ENCODE results near the gene PRKRIP1. TPM values are rescaled to one million over a fixed set of nuclear protein-coding genes. Genes with fewer than 3 reads are reported as not detected.
A peak's percentile ranks its signal among the peaks of the same experiment; 100 is the strongest.

Gene PRKRIP1
- total RNA-seq, 4 donors from 2014 or later = 15.6 to 29.9 (median 20.2) TPM

DNA sequence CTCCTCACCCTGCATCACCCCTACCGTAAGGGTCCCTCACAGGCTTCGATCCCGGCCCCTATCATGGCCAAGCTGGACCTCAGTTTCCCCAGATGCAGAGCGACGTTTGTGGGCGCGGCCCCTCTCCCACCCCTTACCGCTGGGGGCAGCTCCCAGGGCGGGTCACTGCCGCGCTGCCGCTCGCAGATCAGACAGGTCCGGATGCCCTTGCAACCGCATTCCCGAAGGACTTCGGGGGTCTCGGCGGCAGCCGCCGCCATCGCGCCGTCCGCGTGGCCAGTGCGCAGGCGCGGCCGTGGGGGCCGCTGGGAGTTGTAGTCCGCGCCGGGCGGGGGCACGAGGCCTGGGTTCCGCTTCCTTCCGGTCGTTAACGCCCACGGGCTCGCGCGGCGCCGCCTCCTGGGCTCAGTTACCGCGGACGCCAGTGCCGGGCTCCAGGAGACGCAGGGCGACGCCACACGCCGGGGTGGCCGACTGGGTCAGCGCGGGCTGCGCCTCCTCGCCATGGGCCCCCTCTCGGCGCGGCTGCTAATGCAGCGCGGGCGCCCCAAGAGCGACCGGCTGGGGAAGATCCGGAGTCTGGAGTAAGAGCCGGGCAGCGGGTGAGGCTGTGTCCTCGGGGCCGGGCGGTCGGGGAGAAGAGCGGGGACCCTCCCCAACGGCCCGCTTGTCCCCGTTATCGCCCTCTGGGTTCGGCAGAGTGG lies 68.6 kb downstream of the PRKRIP1 start, which contains the start of the genes ALKBH4 and LRWD1:
ALKBH4 (minus strand) TSS at position 287 of the 704 bp plus-strand sequence; CDS start at position 260, 27 bp downstream.
LRWD1 (plus strand) TSS at position 408 of the 704 bp plus-strand sequence; CDS start at position 505, 97 bp downstream.
- TF ChIP-seq, protein P1, sequence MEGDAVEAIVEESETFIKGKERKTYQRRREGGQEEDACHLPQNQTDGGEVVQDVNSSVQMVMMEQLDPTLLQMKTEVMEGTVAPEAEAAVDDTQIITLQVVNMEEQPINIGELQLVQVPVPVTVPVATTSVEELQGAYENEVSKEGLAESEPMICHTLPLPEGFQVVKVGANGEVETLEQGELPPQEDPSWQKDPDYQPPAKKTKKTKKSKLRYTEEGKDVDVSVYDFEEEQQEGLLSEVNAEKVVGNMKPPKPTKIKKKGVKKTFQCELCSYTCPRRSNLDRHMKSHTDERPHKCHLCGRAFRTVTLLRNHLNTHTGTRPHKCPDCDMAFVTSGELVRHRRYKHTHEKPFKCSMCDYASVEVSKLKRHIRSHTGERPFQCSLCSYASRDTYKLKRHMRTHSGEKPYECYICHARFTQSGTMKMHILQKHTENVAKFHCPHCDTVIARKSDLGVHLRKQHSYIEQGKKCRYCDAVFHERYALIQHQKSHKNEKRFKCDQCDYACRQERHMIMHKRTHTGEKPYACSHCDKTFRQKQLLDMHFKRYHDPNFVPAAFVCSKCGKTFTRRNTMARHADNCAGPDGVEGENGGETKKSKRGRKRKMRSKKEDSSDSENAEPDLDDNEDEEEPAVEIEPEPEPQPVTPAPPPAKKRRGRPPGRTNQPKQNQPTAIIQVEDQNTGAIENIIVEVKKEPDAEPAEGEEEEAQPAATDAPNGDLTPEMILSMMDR (IDR thresholded peaks at IDR 0.05) = no peak
- ATAC-seq (ENCODE audit: low FRiP score) (peak; percentile 88), DNase-seq (ENCODE audit: low spot score) (peak; percentile 79)

DNA sequence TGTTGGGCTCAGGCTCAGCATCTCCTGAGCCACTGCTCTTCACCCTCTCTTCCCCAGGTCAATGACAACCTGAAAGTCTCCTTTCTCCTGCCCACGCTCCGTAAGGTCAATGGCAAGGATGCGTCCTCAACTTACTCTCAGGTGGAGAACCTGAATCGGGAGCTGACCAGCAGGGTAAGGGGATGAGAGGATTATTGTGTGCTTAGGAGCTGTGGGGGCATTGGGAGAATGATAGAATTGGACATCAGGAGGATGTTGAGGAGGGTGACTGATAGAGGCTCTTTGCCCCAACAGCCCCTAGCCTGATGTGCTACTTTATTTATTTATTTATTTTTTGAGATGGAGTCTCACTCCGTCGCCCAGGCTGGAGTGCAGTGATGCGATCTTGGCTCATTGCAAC lies 69.9 kb downstream of the PRKRIP1 start:
- TF ChIP-seq, protein P1 (IDR thresholded peaks at IDR 0.05) = no peak
- ATAC-seq (ENCODE audit: low FRiP score) (no peak), DNase-seq (ENCODE audit: low spot score) (no peak)

DNA sequence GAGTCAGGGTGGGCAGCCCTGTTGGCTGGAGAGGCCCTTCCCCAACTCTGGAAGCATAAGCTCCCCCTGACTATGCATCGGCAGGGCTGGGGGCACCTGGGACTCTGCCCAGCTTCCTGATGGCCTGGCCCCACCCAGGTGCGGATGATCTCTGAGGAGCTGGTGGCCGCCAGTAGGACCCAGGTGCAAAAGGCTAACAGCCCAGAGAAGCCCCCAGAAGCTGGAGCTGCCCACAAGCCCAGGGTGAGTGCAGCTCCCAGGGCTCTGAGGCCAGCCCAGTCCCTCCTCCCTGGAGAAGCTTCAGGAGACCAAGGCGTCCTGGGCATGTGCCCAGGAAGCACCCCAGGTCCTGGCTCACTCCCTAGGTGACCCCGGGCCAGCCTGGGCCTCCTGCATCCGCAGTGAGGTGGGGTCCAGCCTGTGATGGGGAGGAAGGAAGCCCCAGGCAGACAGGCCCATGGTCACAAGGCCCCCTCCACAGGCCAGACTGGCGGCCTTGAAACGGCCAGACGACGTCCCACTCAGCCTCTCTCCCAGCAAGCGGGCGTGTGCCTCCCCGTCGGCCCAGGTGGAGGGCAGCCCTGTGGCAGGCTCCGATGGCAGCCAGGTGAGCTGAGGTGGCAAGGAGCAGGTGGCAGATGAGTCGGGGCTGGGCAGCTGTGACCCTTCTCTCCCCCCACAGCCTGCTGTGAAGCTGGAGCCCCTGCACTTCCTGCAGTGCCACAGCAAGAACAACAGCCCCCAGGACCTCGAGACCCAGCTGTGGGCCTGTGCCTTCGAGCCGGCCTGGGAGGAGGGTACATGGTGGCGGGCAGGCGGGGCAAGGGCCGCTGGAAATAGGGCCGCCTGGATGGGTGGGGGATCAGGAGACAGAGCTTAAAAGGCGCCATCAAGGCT lies 71.7 kb downstream of the PRKRIP1 start:
- no peak for ATAC-seq (ENCODE audit: low FRiP score)
- TF ChIP-seq, protein P1 (IDR thresholded peaks at IDR 0.05) = no peak
- no peak for DNase-seq (ENCODE audit: low spot score)

DNA sequence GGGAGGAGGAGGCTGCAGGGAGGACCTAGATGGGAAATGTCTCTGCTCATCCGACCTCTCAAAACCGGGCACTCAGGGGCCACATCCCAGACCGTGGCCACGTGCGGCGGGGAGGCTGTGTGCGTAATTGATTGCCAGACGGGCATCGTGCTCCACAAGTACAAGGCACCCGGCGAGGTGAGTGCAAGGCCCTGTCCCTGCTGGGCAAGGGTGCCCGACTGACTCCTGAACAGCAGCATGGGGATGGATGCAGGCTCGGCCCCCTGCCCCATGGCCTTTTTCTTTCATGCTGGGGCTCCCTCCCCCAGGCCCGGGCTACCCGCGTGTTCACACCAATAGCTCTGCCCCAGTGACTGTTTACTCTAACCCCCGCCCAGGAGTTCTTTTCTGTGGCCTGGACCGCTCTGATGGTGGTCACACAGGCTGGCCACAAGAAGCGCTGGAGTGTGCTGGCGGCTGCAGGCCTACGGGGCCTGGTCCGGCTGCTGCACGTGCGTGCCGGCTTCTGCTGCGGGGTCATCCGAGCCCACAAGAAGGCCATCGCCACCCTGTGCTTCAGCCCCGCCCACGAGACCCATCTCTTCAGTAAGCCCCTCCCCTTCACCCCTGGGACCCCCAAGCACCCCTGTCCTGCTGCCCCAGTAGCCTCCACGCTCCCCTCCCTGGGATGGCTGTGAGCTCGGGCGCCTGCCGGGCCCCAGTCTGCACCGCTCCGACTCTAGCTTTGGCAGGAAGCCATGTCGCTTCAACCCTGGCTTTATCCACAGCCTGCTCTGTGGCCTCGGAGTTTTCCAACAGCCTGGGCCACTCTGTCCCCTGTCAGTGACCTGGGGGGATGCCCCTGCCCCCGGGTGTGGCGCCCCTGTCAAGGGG lies 72.6 kb downstream of the PRKRIP1 start:
- TF ChIP-seq, protein P1 (IDR thresholded peaks at IDR 0.05) = no peak
- ATAC-seq (ENCODE audit: low FRiP score) (no peak), DNase-seq (ENCODE audit: low spot score) (no peak)

GRCh38 chr7:102469351-102469971 lies 73.3 kb downstream of the PRKRIP1 start:
- ATAC-seq (ENCODE audit: low FRiP score) (no peak), DNase-seq (ENCODE audit: low spot score) (no peak)
- TF ChIP-seq, protein P1 (IDR thresholded peaks at IDR 0.05) = no peak

Data from omental fat pad (tissue), 4 donors.